GM18507 (cell line): ENCODE data around the gene SUSD3.

Experiments
- DNase-seq: peaks from one replicate; pipeline ENCODE4 v3.0.0; 2011; ENCODE audit warnings: low read depth; ENCODE audit not compliant: insufficient read length; ENCODE audit errors: extremely low spot score
- FAIRE-seq: peaks from 2 replicates; lab custom pipeline; 2011; peaks lifted over from hg19 to GRCh38; lab: Jason Lieb, UNC

SUSD3 gene

GRCh38 chr9:93066978-93067603, 8.6 kb downstream of the SUSD3 start:
- FAIRE-seq, result no peak

GRCh38 chr9:93068956-93069355, 10.5 kb downstream of the SUSD3 start:
- FAIRE-seq, result no peak
- DNase-seq, result no peak

More at GRCh38 chr9:93066978-93067603, 8.6 kb downstream of the SUSD3 start:
- no peak for DNase-seq

GRCh38 chr9:93071464-93071863, 13.0 kb downstream of the SUSD3 start:
- DNase-seq, result no peak
- peak; percentile 58 for FAIRE-seq

- DNase-seq (no peak), FAIRE-seq (no peak)
Measured at GRCh38 chr9:93072383-93072795, 13.9 kb downstream of the SUSD3 start.

- FAIRE-seq (no peak), DNase-seq (no peak)
Measured at GRCh38 chr9:93076101-93076791, 17.7 kb downstream of the SUSD3 start.

- no peak for DNase-seq
- no peak for FAIRE-seq
Measured at GRCh38 chr9:93076792-93077128, 18.3 kb downstream of the SUSD3 start.

GRCh38 chr9:93077367-93077766, 18.9 kb downstream of the SUSD3 start:
- DNase-seq (no peak), FAIRE-seq (no peak)

GRCh38 chr9:93077811-93078210, 19.3 kb downstream of the SUSD3 start:
- FAIRE-seq, result no peak
- no peak for DNase-seq

GRCh38 chr9:93079371-93079770, 20.9 kb downstream of the SUSD3 start:
- no peak for DNase-seq
- no peak for FAIRE-seq

- FAIRE-seq (no peak), DNase-seq (no peak)
Measured at GRCh38 chr9:93080406-93080805, 21.9 kb downstream of the SUSD3 start.

GRCh38 chr9:93081081-93081529, 22.6 kb downstream of the SUSD3 start:
- no peak for DNase-seq
- FAIRE-seq, result no peak

GRCh38 chr9:93081931-93082330, 23.4 kb downstream of the SUSD3 start:
- DNase-seq (no peak), FAIRE-seq (no peak)

- no peak for FAIRE-seq
- no peak for DNase-seq
Measured at GRCh38 chr9:93082841-93083411, 24.4 kb downstream of the SUSD3 start.

GRCh38 chr9:93083592-93084470, 25.3 kb downstream of the SUSD3 start:
- FAIRE-seq (no peak), DNase-seq (no peak)

- DNase-seq (no peak), FAIRE-seq (no peak)
Measured at GRCh38 chr9:93084471-93084881, 26.0 kb downstream of the SUSD3 start.

GRCh38 chr9:93085676-93086075, 27.2 kb downstream of the SUSD3 start:
- peak; percentile 58 for FAIRE-seq
- DNase-seq, result no peak

GRCh38 chr9:93086447-93087224, 28.1 kb downstream of the SUSD3 start:
- DNase-seq, result no peak

GRCh38 chr9:93087971-93088655, 29.6 kb downstream of the SUSD3 start:
- FAIRE-seq (no peak), DNase-seq (no peak)

More at GRCh38 chr9:93086447-93087224, 28.1 kb downstream of the SUSD3 start:
- no peak for FAIRE-seq

GRCh38 chr9:93088656-93089015, 30.1 kb downstream of the SUSD3 start:
- DNase-seq (no peak), FAIRE-seq (no peak)
